Measurements from ENCODE around the gene SIK2. TPM values are rescaled to one million over a fixed set of nuclear protein-coding genes. Genes with fewer than 3 reads are reported as not detected.

SIK2 gene
- total RNA-seq, 1 experiment from 2014 or later, result 6.1 TPM

DNA sequence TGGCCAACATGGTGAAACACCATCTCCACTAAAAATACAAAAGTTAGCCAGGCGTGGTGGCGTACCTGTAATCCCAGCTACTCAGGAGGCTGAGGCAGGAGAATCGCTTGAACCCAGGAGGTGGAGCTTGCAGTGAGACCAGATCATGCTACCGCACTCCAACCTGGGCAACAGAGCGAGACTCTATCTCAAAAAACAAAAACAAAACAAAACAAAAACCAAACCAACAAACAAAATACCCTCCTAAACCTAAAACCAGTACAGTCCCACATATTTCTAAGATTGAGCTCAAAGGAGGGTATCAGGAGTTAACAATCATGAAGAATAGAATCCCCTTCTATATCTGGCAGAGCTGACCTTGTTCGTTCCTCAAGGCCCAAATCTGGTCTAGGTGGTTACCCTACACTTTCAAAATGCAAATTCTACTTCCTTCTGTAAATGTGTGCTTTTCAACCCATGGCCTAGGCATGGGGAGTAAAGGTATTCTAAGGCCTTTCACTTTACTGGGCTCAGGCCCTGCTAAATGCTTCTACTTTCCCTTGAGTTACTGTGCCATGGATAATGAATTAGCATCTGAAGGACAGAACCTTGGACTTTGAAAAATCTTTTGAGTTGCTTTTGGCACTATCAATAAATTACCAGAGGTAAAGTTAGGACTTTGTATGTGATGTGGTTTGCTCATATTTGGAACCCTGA lies 174.3 kb downstream of the SIK2 start:
- no peak for DNase-seq (ENCODE audit: extremely low read depth, low read depth)

DNA sequence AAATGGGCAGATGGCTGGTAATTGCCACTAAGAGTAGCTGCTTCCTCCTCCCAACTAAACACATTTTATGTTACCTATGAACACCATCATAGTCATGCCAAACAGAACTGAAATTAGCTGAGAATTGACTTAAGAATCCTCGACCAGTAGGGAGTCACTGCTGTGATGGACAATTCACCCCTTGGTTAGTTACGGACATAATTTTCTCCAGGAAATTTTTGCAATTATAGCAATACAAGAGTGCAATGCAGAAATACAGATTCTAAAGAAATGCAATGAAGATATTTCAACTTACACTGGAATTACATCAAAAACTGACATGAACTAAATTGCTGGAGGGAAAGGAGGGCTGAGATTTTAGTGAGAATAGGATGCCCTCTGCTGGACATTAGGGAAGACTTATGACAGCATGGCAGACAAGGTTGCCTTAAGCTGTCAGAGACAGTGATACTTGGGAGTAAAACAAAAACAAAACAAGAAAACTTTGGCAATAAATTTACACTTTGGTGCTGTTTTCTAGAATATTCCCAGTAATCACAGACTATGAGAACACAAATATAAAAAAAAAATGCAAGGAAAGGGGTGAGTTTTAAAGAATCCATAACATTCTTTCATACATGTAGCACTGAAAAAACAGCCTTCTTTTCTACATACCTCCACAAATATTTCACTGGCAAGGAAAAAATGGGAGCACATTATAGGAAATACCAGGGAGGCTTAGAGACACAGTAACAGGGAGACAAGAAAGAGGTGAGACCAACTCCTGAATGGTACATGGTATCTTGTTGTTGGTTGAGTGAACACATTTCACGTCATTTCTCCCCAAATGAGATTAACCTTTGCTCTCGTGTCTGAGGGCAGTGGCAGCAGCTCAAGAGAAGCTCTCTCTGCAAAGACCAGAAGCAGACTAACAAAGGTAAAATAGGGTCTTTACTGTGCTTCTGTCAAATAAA lies 175.1 kb downstream of the SIK2 start:
- DNase-seq (ENCODE audit: extremely low read depth, low read depth), result peak; percentile 55

DNA sequence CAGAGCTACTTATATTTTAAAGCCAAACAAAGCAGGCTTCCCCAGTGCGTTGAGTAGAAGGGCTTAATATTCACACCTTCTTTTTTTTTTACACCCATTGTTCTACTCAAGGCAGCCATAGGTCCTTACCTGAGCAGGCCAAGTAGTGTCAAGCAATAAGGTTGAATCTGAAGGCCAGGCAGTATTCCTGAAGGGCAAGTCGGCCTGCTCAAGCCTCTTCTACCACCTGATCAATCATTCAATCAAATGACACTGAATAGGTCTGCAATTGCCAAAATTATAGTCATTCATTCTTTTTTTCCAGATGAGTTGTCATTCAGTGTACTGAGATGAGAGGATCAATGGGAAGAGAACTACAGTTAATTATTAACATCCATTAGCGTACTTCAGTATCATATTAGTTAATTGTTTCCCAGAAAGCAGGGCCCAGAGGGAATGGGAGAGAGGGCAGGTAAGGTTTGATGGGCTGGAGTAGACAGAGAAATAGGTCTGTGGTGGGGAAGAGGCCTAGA lies 175.9 kb downstream of the SIK2 start:
- DNase-seq (ENCODE audit: extremely low read depth, low read depth), result no peak

DNA sequence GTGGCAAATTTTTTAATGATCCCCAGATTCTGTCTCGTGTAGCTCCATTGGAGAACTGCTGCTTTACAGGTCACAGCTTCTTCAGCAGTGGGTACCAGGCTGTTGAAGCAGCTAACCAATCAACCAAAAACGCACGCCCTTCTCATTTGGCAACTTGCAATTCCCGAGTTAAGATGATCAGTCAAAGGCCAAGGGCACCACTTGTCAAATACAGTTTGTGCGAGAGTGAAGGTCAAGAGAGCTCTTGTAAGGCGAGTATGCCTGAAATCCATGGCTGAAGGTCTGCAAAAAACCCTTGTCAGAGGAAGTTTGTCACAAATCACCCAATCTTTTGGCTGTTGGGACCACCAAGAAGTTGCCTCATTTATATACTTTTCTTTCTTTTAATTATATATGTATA lies 176.9 kb downstream of the SIK2 start:
- DNase-seq (ENCODE audit: extremely low read depth, low read depth), result no peak

Other genes starting within 250 kb of the SIK2 start
- gene POU2AF1, start 223.2 kb upstream of the SIK2 start, total RNA-seq (2014; rRNA removed; shearing (Covaris generic)), result not detected in 2 replicates
- gene BTG4, start 90.1 kb upstream of the SIK2 start, total RNA-seq (2014; rRNA removed; shearing (Covaris generic)), result 0.12 and 0.17 TPM in 2 replicates
- gene HOATZ, start 87.7 kb upstream of the SIK2 start, total RNA-seq (2014; rRNA removed; shearing (Covaris generic)), result not detected in 2 replicates
- gene LAYN, start 61.7 kb upstream of the SIK2 start, total RNA-seq (2014; rRNA removed; shearing (Covaris generic)), result not detected in 2 replicates
- 20.4 and 20.5 TPM in 2 replicates for gene PPP2R1B, start 163.9 kb downstream of the SIK2 start, total RNA-seq (2014; rRNA removed; shearing (Covaris generic))